ENCODE measurements around the gene TMCC1. TPM values are rescaled to one million over a fixed set of nuclear protein-coding genes. Genes with fewer than 3 reads are reported as not detected.
A peak's percentile ranks its signal among the peaks of the same experiment; 100 is the strongest.

Gene TMCC1
- total RNA-seq, 1 donor from 2014 or later: 42.3 TPM

DNA sequence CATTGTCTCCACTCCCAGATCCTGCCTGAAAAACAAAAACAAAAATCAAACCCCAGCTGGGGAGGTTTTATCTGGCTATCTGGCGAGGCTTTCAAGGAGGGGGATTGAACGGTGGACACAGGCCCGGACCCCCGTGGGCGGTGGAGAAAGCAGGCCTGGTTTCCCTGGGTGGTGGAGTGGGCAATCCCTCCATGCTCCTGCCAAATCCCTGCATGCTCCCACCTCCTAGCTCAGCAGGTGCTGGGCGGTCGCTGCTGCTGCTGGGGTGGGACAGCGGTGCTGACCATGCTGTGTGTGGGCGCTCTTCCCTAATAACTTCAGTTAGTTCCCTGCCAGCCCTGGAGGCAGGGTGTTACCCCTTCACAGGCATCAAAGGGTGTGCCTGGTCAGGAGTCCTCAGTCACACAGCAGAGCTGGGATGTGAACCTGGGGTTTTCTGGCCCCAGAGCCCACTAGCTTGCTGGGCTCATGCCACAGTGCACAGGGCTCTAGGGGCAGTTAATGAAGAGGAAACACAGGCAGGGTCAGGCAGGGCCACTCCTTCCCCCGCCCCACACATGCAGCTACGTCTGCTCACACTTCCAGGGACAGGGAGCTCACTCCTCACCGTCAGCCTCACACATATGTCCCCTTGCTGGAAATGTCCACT lies 271.2 kb downstream of the TMCC1 start:
- ATAC-seq (no peak), DNase-seq (peak; percentile 64)
- Histone ChIP-seq H3K9me3 (no peaks in the 10 kb centered on the region), H3K4me3 (no peak overlapping the region), H3K27ac (peak overlapping the region; percentile 99), H3K4me1 (peaks cover 74% of the 10 kb centered on the region), H3K27me3 (no peaks in the 10 kb centered on the region), H3K36me3 (no peaks in the 10 kb centered on the region)
- TF ChIP-seq CTCF (IDR thresholded peaks at IDR 0.05): no peak
- intact Hi-C loops (cut with DNase I): no loop called here

GRCh38 chr3:129621626-129622225 lies 271.8 kb downstream of the TMCC1 start:
- Histone ChIP-seq H3K4me3 (no peak overlapping the region), H3K9me3 (no peaks in the 10 kb centered on the region), H3K27me3 (no peaks in the 10 kb centered on the region), H3K36me3 (no peaks in the 10 kb centered on the region), H3K27ac (peak overlapping the region; percentile 99), H3K4me1 (peaks cover 75% of the 10 kb centered on the region)
- ATAC-seq: no peak
- intact Hi-C loops (cut with DNase I): no loop called here
- no peak for DNase-seq
- no peak for TF ChIP-seq CTCF (IDR thresholded peaks at IDR 0.05)

DNA sequence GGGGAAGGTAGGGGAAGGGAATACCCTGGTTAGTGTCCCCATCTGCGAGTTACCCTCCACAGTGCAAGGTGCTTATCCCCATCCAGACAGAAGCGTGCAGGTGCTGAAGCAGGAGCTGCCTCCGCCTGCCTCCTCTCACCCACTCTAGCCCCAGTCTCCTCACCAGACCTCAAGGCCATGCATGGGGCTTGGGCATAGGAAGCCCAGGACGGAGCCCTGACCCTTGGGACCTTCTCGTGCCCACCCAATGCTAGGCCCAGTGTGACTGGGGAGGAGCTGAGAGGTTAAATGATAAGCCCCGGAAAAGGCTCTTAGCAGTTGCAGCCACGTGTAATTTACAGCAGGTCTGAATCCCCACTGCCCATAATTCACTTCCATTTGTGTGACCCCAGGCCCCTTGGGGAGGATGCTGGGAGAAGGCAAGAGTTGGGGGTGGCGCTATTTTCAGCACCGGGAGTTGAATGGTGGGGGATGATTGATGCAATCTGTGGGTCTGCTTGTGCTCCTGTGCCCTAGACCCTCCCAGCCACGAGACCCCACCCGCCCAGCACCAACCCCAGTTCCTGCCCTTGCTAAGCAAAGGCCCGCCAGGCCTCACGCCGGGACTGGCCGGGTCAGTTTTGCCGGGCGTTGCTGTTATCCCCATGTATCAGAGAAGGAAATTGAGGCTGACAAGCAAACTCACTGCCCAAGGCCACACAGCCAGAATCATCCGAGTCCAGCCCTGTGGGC lies 272.5 kb downstream of the TMCC1 start:
- ATAC-seq (no peak), DNase-seq (peak; percentile 67)
- Histone ChIP-seq H3K4me3 (no peak overlapping the region), H3K4me1 (peaks cover 77% of the 10 kb centered on the region), H3K36me3 (no peaks in the 10 kb centered on the region), H3K27ac (no peak overlapping the region), H3K9me3 (no peaks in the 10 kb centered on the region), H3K27me3 (no peaks in the 10 kb centered on the region)
- intact Hi-C loops (cut with DNase I): no loop called here
- no peak for TF ChIP-seq CTCF (IDR thresholded peaks at IDR 0.05)

DNA sequence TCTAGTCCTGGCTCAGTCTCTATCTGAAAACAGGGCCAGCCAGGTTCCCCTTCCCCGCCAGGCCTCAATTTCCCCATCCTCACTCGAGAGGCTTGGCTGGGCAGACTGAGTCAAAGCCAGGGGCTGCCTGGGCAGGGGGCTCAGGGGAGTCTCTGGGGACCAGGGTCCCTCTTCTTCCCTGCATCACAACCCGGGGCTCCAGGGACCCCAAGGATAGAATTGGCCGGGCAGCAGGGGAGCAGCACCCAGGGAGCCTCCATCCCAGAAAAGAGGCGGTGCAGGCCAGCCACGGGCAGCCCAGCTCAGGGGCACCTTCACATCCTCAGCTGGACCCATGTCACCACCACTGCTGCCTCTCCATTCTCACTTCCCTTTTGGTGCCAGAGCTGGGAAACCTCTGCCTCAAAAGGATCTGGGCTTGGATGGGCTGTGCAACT lies 273.8 kb downstream of the TMCC1 start:
- Histone ChIP-seq H3K9me3 (no peaks in the 10 kb centered on the region), H3K4me3 (no peak overlapping the region), H3K4me1 (peaks cover 78% of the 10 kb centered on the region), H3K27ac (peak overlapping the region; percentile 55), H3K36me3 (no peaks in the 10 kb centered on the region), H3K27me3 (no peaks in the 10 kb centered on the region)
- TF ChIP-seq CTCF (IDR thresholded peaks at IDR 0.05): no peak
- ATAC-seq (no peak), DNase-seq (peak; percentile 60)
- intact Hi-C loops (cut with DNase I): no loop called here

- TF ChIP-seq CTCF (IDR thresholded peaks at IDR 0.05): no peak
- no peak for ATAC-seq
- intact Hi-C loops (cut with DNase I): no loop called here
- peaks cover 77% of the 10 kb centered on the region for H3K4me1 ChIP-seq
- no peaks in the 10 kb centered on the region for H3K36me3 ChIP-seq
- no peak overlapping the region for H3K4me3 ChIP-seq
- no peaks in the 10 kb centered on the region for H3K9me3 ChIP-seq
- H3K27me3 ChIP-seq: no peaks in the 10 kb centered on the region
- H3K27ac ChIP-seq: peak overlapping the region; percentile 55
- peak; percentile 62 for DNase-seq
Observed at GRCh38 chr3:129618901-129619671, 274.4 kb downstream of the TMCC1 start.
